HEK293 (cell line): Measurements from ENCODE around the gene JAZF1.
A peak's percentile ranks its signal among the peaks of the same experiment; 100 is the strongest.

Experiments
- CTCF ChIA-PET: fragments of 350-600 bp; formaldehyde crosslinking; extraction: SDS; loops from one replicate; lab custom pipeline; 2021; ENCODE audit warnings: antibody characterized with exemption; lab: Yijun Ruan, JAX
- POLR2A ChIA-PET: fragments of 300-600 bp; formaldehyde crosslinking; extraction: SDS; loops from one replicate; lab custom pipeline; 2020; ENCODE audit warnings: antibody characterized with exemption, inconsistent platforms; lab: Yijun Ruan, JAX
- H3K27ac ChIP-seq: fragments of 200-500 bp; sonication (Bioruptor generic); 2 replicates; pipeline ENCODE4 v1.5.1; 2014; ENCODE audit warnings: low read depth, low read length, control low read depth, inconsistent platforms; ENCODE audit errors: extremely low read depth
- H3K36me3 ChIP-seq, 2 experiments: fragments of 200-500 bp in 1 of 2; sonication (Bioruptor generic) in 1 of 2; 1 replicate in 1 of 2; 2 replicates in 1 of 2; pipeline ENCODE4 v1.5.1; 2014 to 2017; ENCODE audit warnings: inconsistent platforms in 2 of 2, low read length in 2 of 2; ENCODE audit not compliant: control insufficient read depth in 2 of 2, insufficient read depth in 1 of 2
- H3K4me1 ChIP-seq: fragments of 200-500 bp; sonication (Bioruptor generic); 2 replicates; pipeline ENCODE4 v1.5.1; 2014; ENCODE audit warnings: mild to moderate bottlenecking, low read length, inconsistent platforms; ENCODE audit not compliant: control insufficient read depth, insufficient read depth
- H3K4me3 ChIP-seq: 2 replicates; pipeline ENCODE4 v1.5.1; 2011; ENCODE audit warnings: low read depth, mild to moderate bottlenecking, control low read depth, low read length, moderate library complexity
- H3K9me3 ChIP-seq: fragments of 200-500 bp; sonication (Bioruptor generic); 2 replicates; pipeline ENCODE4 v1.5.1; 2014; ENCODE audit warnings: low read depth, low read length, inconsistent platforms; ENCODE audit not compliant: control insufficient read depth, insufficient read depth
- SCRT2 ChIP-seq: fragments of 450-650 bp; formaldehyde crosslinking; IDR thresholded peaks from 2 replicates; pipeline ENCODE4 v1.5.1; 2016; ENCODE audit warnings: missing biosample characterization, missing genetic modification characterization
- ZFP69B ChIP-seq: fragments of 450-650 bp; formaldehyde crosslinking; IDR thresholded peaks from 2 replicates; pipeline ENCODE4 v1.5.1; 2016; ENCODE audit warnings: missing biosample characterization, missing genetic modification characterization
- ZNF530 ChIP-seq: fragments of 450-650 bp; formaldehyde crosslinking; IDR thresholded peaks from 2 replicates; pipeline ENCODE4 v1.5.1; 2016; ENCODE audit warnings: low read depth, missing biosample characterization, missing genetic modification characterization
- TF ChIP-seq, protein P1 (sequence below): fragments of 450-650 bp; formaldehyde crosslinking; IDR thresholded peaks from 2 replicates; pipeline ENCODE4 v1.5.1; 2017; ENCODE audit warnings: missing biosample characterization, missing genetic modification characterization
- TF ChIP-seq, protein P2 (sequence below): fragments of 450-650 bp; formaldehyde crosslinking; IDR thresholded peaks from 2 replicates; pipeline ENCODE4 v1.5.1; 2016; ENCODE audit warnings: missing biosample characterization, missing genetic modification characterization
- TF ChIP-seq, protein P3 (sequence below): fragments of 450-650 bp; formaldehyde crosslinking; IDR thresholded peaks from 2 replicates; pipeline ENCODE4 v1.5.1; 2016; ENCODE audit warnings: missing biosample characterization, missing genetic modification characterization
- TF ChIP-seq, protein P4 (sequence below): fragments of 450-650 bp; formaldehyde crosslinking; IDR thresholded peaks from 2 replicates; pipeline ENCODE4 v1.5.1; 2016; ENCODE audit warnings: missing biosample characterization, missing genetic modification characterization
- TF ChIP-seq, protein P5 (sequence below): fragments of 450-650 bp; formaldehyde crosslinking; IDR thresholded peaks from 2 replicates; pipeline ENCODE4 v1.5.1; 2016; ENCODE audit warnings: missing biosample characterization, missing genetic modification characterization

Gene JAZF1

DNA sequence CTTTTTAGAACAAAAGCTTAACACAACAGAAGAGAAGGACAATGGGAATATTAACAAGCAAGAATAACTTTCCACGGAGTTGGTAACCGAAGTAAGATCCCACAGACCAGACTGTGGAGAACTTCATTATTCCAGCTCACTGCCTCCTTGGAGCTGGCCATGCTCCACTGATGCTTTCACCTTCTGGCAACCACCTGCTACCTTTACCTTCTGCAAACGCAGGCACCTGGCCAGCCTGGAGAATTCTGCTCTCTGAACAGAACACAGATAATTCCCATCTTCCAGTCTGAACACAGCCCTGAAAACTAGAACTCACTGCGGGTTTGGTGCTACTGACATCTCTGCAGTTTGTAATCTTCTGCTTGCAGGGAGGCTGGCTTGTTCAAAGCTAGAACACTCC, 66.5 kb downstream of the JAZF1 start:
- CTCF ChIA-PET, result interaction anchor here (1.4 to 1.5 kb wide), 2 partner anchors 18 to 20 kb away, joined by 3 to 4 read pairs; no protein-coding TSS in a partner anchor
- H3K4me3 ChIP-seq, result no peak overlapping the region
- peaks cover 8% of the 10 kb centered on the region for H3K4me1 ChIP-seq
- no peak overlapping the region for H3K27ac ChIP-seq
- TF ChIP-seq, protein P1, sequence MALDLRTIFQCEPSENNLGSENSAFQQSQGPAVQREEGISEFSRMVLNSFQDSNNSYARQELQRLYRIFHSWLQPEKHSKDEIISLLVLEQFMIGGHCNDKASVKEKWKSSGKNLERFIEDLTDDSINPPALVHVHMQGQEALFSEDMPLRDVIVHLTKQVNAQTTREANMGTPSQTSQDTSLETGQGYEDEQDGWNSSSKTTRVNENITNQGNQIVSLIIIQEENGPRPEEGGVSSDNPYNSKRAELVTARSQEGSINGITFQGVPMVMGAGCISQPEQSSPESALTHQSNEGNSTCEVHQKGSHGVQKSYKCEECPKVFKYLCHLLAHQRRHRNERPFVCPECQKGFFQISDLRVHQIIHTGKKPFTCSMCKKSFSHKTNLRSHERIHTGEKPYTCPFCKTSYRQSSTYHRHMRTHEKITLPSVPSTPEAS (tag by site-specific recombination), result no peak
- TF ChIP-seq, all 188 proteins: peak for 0
- H3K9me3 ChIP-seq, result no peaks in the 10 kb centered on the region
- no peaks in the 10 kb centered on the region; a peak in 1 of 3 replicates for H3K36me3 ChIP-seq
- POLR2A ChIA-PET, result interaction anchor here (0.6 kb wide), 1 partner anchor 120 kb away, joined by 8 read pairs; no protein-coding TSS in a partner anchor

DNA sequence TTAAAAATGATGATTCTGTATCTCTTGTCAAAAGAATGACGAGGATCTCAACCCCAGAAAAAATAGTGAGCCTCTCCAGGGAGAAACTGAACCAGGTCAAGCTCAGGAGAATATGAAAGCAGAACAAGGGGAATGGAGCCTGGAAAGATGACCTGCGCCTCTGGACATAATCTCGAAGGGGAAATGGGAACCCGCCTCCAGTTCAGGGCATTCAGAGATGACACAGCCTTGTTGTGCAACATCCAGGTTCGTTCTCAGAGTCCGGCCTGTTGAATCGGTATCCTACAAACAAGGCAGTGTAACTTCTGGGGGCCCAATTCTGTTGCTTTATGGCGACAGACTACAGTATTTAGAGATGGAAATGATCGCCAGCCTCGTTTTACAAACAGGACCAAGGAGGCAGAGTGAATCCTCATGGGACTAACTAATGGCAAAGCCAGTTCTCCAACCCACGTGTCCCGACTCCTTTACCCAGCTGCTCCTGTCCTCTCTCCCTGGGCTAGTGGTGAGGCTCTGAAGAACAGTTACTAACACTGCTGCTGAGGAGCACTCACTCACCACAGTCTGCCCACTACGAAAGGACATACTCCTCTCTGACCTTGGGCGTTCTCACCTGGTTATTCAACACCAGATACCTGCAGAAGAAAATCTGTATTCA, 67.6 kb downstream of the JAZF1 start:
- ChIA-PET POLR2A (no interaction called here), CTCF (interaction anchor here (0.6 to 1.5 kb wide), 3 partner anchors 17 to 198 kb away, joined by 3 to 4 read pairs (median 4); no protein-coding TSS in a partner anchor)
- TF ChIP-seq ZFP69B (tag by site-specific recombination) (peak; percentile 3; the same call in 1 of the 2 replicates), SCRT2 (tag by site-specific recombination) (peak; percentile 46)
- TF ChIP-seq, protein P2, sequence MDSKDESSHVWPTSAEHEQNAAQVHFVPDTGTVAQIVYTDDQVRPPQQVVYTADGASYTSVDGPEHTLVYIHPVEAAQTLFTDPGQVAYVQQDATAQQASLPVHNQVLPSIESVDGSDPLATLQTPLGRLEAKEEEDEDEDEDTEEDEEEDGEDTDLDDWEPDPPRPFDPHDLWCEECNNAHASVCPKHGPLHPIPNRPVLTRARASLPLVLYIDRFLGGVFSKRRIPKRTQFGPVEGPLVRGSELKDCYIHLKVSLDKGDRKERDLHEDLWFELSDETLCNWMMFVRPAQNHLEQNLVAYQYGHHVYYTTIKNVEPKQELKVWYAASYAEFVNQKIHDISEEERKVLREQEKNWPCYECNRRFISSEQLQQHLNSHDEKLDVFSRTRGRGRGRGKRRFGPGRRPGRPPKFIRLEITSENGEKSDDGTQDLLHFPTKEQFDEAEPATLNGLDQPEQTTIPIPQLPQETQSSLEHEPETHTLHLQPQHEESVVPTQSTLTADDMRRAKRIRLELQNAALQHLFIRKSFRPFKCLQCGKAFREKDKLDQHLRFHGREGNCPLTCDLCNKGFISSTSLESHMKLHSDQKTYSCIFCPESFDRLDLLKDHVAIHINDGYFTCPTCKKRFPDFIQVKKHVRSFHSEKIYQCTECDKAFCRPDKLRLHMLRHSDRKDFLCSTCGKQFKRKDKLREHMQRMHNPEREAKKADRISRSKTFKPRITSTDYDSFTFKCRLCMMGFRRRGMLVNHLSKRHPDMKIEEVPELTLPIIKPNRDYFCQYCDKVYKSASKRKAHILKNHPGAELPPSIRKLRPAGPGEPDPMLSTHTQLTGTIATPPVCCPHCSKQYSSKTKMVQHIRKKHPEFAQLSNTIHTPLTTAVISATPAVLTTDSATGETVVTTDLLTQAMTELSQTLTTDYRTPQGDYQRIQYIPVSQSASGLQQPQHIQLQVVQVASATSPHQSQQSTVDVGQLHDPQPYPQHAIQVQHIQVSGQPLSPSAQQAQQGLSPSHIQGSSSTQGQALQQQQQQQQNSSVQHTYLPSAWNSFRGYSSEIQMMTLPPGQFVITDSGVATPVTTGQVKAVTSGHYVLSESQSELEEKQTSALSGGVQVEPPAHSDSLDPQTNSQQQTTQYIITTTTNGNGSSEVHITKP (tag by site-specific recombination), result 0 out of 2 replicates have a peak, but pooled peaks have one; percentile 2
- TF ChIP-seq, protein P3, sequence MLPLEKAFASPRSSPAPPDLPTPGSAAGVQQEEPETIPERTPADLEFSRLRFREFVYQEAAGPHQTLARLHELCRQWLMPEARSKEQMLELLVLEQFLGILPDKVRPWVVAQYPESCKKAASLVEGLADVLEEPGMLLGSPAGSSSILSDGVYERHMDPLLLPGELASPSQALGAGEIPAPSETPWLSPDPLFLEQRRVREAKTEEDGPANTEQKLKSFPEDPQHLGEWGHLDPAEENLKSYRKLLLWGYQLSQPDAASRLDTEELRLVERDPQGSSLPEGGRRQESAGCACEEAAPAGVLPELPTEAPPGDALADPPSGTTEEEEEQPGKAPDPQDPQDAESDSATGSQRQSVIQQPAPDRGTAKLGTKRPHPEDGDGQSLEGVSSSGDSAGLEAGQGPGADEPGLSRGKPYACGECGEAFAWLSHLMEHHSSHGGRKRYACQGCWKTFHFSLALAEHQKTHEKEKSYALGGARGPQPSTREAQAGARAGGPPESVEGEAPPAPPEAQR (tag by site-specific recombination), result no peak
- TF ChIP-seq, protein P4, sequence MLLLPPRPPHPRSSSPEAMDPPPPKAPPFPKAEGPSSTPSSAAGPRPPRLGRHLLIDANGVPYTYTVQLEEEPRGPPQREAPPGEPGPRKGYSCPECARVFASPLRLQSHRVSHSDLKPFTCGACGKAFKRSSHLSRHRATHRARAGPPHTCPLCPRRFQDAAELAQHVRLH, result no peak

DNA sequence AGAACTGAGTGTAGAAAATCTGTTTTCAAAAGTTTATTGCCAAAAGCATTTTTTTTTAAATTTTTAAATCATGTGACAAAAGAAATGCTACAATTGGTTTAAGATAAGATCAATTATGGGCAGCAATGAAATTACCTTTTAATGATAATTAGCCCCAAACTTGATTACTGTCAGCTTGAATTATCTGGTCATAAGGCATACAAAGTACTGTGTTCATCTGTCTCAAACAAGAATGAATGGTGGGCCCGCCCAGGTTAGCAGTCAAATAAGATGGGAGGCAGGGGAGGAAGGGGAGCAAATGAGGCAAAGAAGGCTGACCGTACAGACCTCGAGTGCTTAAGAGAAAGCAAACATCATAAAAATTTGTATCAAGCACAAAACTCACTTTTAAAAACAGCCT, 68.1 kb downstream of the JAZF1 start:
- Histone ChIP-seq H3K27ac (no peak overlapping the region), H3K4me3 (no peak overlapping the region)

More for the DNA sequence above, 67.6 kb downstream of the JAZF1 start:
- H3K27ac ChIP-seq, result peak overlapping the region; percentile 24; the same call in 1 of the 2 replicates
- H3K4me1 ChIP-seq, result peaks cover 8% of the 10 kb centered on the region
- no peak overlapping the region for H3K4me3 ChIP-seq
- H3K9me3 ChIP-seq, result no peaks in the 10 kb centered on the region
- H3K36me3 ChIP-seq, result no peaks in the 10 kb centered on the region; a peak in 1 of 3 replicates

More for the DNA sequence above, 68.1 kb downstream of the JAZF1 start:
- H3K36me3 ChIP-seq, result no peaks in the 10 kb centered on the region; a peak in 1 of 3 replicates
- peak; percentile 25; the same call in 1 of the 2 replicates for TF ChIP-seq ZFP69B (tag by site-specific recombination)
- TF ChIP-seq, protein P2 (tag by site-specific recombination), result peak; percentile 58
- no peak for TF ChIP-seq ZNF530
- TF ChIP-seq, protein P5, sequence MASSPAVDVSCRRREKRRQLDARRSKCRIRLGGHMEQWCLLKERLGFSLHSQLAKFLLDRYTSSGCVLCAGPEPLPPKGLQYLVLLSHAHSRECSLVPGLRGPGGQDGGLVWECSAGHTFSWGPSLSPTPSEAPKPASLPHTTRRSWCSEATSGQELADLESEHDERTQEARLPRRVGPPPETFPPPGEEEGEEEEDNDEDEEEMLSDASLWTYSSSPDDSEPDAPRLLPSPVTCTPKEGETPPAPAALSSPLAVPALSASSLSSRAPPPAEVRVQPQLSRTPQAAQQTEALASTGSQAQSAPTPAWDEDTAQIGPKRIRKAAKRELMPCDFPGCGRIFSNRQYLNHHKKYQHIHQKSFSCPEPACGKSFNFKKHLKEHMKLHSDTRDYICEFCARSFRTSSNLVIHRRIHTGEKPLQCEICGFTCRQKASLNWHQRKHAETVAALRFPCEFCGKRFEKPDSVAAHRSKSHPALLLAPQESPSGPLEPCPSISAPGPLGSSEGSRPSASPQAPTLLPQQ, result peak; percentile 65; the same call in 1 of the 2 replicates
- H3K9me3 ChIP-seq, result no peaks in the 10 kb centered on the region
- peaks cover 8% of the 10 kb centered on the region for H3K4me1 ChIP-seq
- CTCF ChIA-PET, result interaction anchor here (0.6 kb wide), 1 partner anchor 198 kb away, joined by 4 read pairs; no protein-coding TSS in a partner anchor
- POLR2A ChIA-PET, result no interaction called here
